Common myeloid progenitor, CD34-positive (primary cell): ENCODE data around the gene MTERF4.
"Not testable (repeated sequence)": the region's sequence is repeated elsewhere in the genome, so short reads cannot be mapped to it uniquely, and the experiment has no call there.

Source experiments
- CTCF ChIA-PET: fragments of 350-600 bp; sonication (Branson Sonifier 250); formaldehyde crosslinking; loops from one replicate; lab custom pipeline; 2021; ENCODE audit warnings: antibody characterized with exemption; lab: Charles Lee
- POLR2A ChIA-PET: fragments of 350-600 bp; sonication (Branson Sonifier 250); formaldehyde crosslinking; loops from one replicate; lab custom pipeline; 2021; ENCODE audit warnings: antibody characterized with exemption; lab: Charles Lee
- DNase-seq, 3 donors: peaks; one replicate each; pipeline versions ENCODE4 v3.0.0 to v3.0.0-alpha.2; 2013
- H3K27ac ChIP-seq, 2 experiments: 1 replicate in 1 of 2; 2 replicates in 1 of 2; pipeline ENCODE4 v1.7.0; 2013; ENCODE audit warnings: inconsistent platforms in 2 of 2, low read length in 2 of 2, mild to moderate bottlenecking in 2 of 2, low read depth in 1 of 2, moderate library complexity in 1 of 2; ENCODE audit not compliant: severe bottlenecking in 2 of 2, insufficient read depth in 1 of 2, poor library complexity in 1 of 2
- H3K27me3 ChIP-seq, 5 experiments: replicated peaks in 2 of 5; 1 replicate in 3 of 5; 2 replicates in 2 of 5; pipeline versions ENCODE4 v1.6.1 to v1.7.0; 2013; ENCODE audit warnings: low read length in 4 of 5, mild to moderate bottlenecking in 2 of 5, moderate library complexity in 2 of 5, inconsistent platforms in 1 of 5; ENCODE audit not compliant: insufficient read depth in 5 of 5, control insufficient read depth in 4 of 5
- H3K36me3 ChIP-seq, 4 experiments: 1 replicate in 2 of 4; 2 replicates in 2 of 4; pipeline versions ENCODE4 v1.6.1 to v1.7.0; 2013; ENCODE audit warnings: low read length in 3 of 4, control low read depth in 1 of 4, mild to moderate bottlenecking in 1 of 4; ENCODE audit not compliant: control insufficient read depth in 4 of 4, insufficient read depth in 4 of 4
- H3K4me1 ChIP-seq, 4 experiments: 1 replicate in 3 of 4; 2 replicates in 1 of 4; pipeline versions ENCODE4 v1.6.1 to v1.7.1; 2013; ENCODE audit warnings: low read length in 3 of 4, mild to moderate bottlenecking in 3 of 4, control low read depth in 1 of 4, inconsistent platforms in 1 of 4, moderate library complexity in 1 of 4; ENCODE audit not compliant: control insufficient read depth in 4 of 4, insufficient read depth in 4 of 4; ENCODE audit errors: control extremely low read depth in 1 of 4
- H3K4me3 ChIP-seq, 7 experiments: 1 replicate in 4 of 7; 2 replicates in 3 of 7; pipeline versions ENCODE4 v1.5.1 to v1.7.0; 2013; ENCODE audit warnings: mild to moderate bottlenecking in 7 of 7, low read length in 6 of 7, moderate library complexity in 6 of 7, inconsistent platforms in 2 of 7, low read depth in 2 of 7, control low read depth in 1 of 7; ENCODE audit not compliant: insufficient read depth in 4 of 7, control insufficient read depth in 1 of 7; ENCODE audit errors: extremely low read depth in 1 of 7
- H3K9me3 ChIP-seq, 5 experiments: 1 replicate in 4 of 5; 2 replicates in 1 of 5; pipeline versions ENCODE4 v1.6.1 to v1.7.1; 2013; ENCODE audit warnings: low read length in 4 of 5, mild to moderate bottlenecking in 2 of 5, inconsistent platforms in 1 of 5, low read depth in 1 of 5, moderate library complexity in 1 of 5; ENCODE audit not compliant: control insufficient read depth in 4 of 5, insufficient read depth in 2 of 5; ENCODE audit errors: control extremely low read depth in 1 of 5
- WGBS: methylation state at CpG from one replicate; pipeline ENCODE4 v1.1.5; 2013; ENCODE audit not compliant: insufficient coverage; 5-methylcytosine and 5-hydroxymethylcytosine counted together

MTERF4 gene

GRCh38 chr2:241107031-241107783 lies 5.1 kb upstream of the MTERF4 start:
- no peaks in the 10 kb centered on the region for H3K27me3 ChIP-seq
- ChIA-PET POLR2A (no interaction called here), CTCF (interaction anchor here (1.5 kb wide), 1 partner anchor 13 kb away, joined by 3 read pairs; no protein-coding TSS in a partner anchor)
- no peaks in the 10 kb centered on the region for H3K9me3 ChIP-seq
- no peak overlapping the region for H3K4me3 ChIP-seq
- WGBS, result 93% methylated on average over 7 of the region's 9 CpGs
- H3K4me1 ChIP-seq, result peaks cover 4 to 12% (median 9%) of the 10 kb centered on the region in 4 experiments
- peaks cover 2 to 38% (median 11%) of the 10 kb centered on the region in 4 experiments for H3K36me3 ChIP-seq
- no peak for DNase-seq
- H3K27ac ChIP-seq, result no peak overlapping the region

GRCh38 chr2:241105641-241106040 lies 3.6 kb upstream of the MTERF4 start:
- CTCF ChIA-PET, result no interaction called here
- POLR2A ChIA-PET, result no interaction called here
- no peak overlapping the region for H3K27ac ChIP-seq

GRCh38 chr2:241104611-241105010 lies 2.5 kb upstream of the MTERF4 start:
- WGBS, result 100% methylated on average over 8 of the region's 10 CpGs
- Histone ChIP-seq H3K4me1 (peaks cover 6 to 22% (median 18%) of the 10 kb centered on the region in 4 experiments), H3K36me3 (peaks cover 2 to 34% (median 11%) of the 10 kb centered on the region in 4 experiments)
- H3K27me3 ChIP-seq, H3K4me3 ChIP-seq, H3K9me3 ChIP-seq, DNase-seq, H3K27ac ChIP-seq: not testable (repeated sequence)
- ChIA-PET CTCF (interaction anchor here (2.2 kb wide), 1 partner anchor 46 kb away, joined by 5 read pairs; the partner anchor contains the start of gene PPP1R7), POLR2A (interaction anchor here (0.6 kb wide), 1 partner anchor 8 kb away, joined by 7 read pairs; no protein-coding TSS in a partner anchor)

More at GRCh38 chr2:241105641-241106040, 3.6 kb upstream of the MTERF4 start:
- DNase-seq, result no peak
- Histone ChIP-seq H3K36me3 (peaks cover 2 to 34% (median 9%) of the 10 kb centered on the region in 4 experiments), H3K9me3 (no peaks in the 10 kb centered on the region), H3K4me1 (peaks cover 6 to 22% (median 18%) of the 10 kb centered on the region in 4 experiments), H3K27me3 (no peaks in the 10 kb centered on the region), H3K4me3 (no peak overlapping the region)
- 85% methylated on average over 3 of the region's 3 CpGs for WGBS

GRCh38 chr2:241103176-241103595 lies 1.1 kb upstream of the MTERF4 start:
- peaks cover 4 to 39% (median 19%) of the 10 kb centered on the region in 4 experiments for H3K36me3 ChIP-seq
- H3K27me3 ChIP-seq, result no peaks in the 10 kb centered on the region
- H3K4me3 ChIP-seq, result peak overlapping the region in 6 of 7 experiments; percentile 77 to 99 (median 97)
- H3K9me3 ChIP-seq, result no peaks in the 10 kb centered on the region
- DNase-seq, result no peak
- POLR2A ChIA-PET, result no interaction called here
- 67% methylated on average over 3 of the region's 5 CpGs for WGBS
- CTCF ChIA-PET, result interaction anchor here (1.1 to 2.2 kb wide), 2 partner anchors 11 to 48 kb away, joined by 3 to 5 read pairs; partner anchors contain the start of gene PPP1R7
- peak overlapping the region in 1 of 2 experiments; percentile 94 for H3K27ac ChIP-seq
- H3K4me1 ChIP-seq, result peaks cover 6 to 22% (median 18%) of the 10 kb centered on the region in 4 experiments

GRCh38 chr2:241099246-241099645 lies 2.8 kb downstream of the MTERF4 start:
- no peak overlapping the region for H3K4me3 ChIP-seq
- no peak overlapping the region for H3K27ac ChIP-seq

GRCh38 chr2:241096979-241097378 lies 5.1 kb downstream of the MTERF4 start:
- ChIA-PET POLR2A (no interaction called here), CTCF (interaction anchor here (1.2 kb wide), 1 partner anchor 16 kb away, joined by 3 read pairs; no protein-coding TSS in a partner anchor)
- no peak for DNase-seq
- Histone ChIP-seq H3K4me1 (peaks cover 2 to 24% (median 11%) of the 10 kb centered on the region in 4 experiments), H3K4me3 (no peak overlapping the region), H3K9me3 (no peaks in the 10 kb centered on the region), H3K27me3 (no peaks in the 10 kb centered on the region), H3K36me3 (peaks cover 20 to 74% (median 46%) of the 10 kb centered on the region in 4 experiments), H3K27ac (no peak overlapping the region)
- over 99% methylated on average over 8 of the region's 8 CpGs for WGBS

More at GRCh38 chr2:241099246-241099645, 2.8 kb downstream of the MTERF4 start:
- WGBS, result 93% methylated on average over 5 of the region's 5 CpGs
- H3K9me3 ChIP-seq, result no peaks in the 10 kb centered on the region
- no peak for DNase-seq
- ChIA-PET POLR2A (no interaction called here), CTCF (no interaction called here)
- H3K36me3 ChIP-seq, result peaks cover 13 to 53% (median 34%) of the 10 kb centered on the region in 4 experiments
- H3K4me1 ChIP-seq, result peaks cover 6 to 30% (median 20%) of the 10 kb centered on the region in 4 experiments
- no peaks in the 10 kb centered on the region for H3K27me3 ChIP-seq
